WERI-Rb-1 (cell line): ENCODE data around the gene CAMTA1.
A peak's percentile ranks its signal among the peaks of the same experiment; 100 is the strongest.

Source experiments
- DNase-seq: peaks from one replicate; pipeline ENCODE4 v3.0.0-alpha.2; 2020
- H3K27ac ChIP-seq: fragments of 250-450 bp; sonication (Bioruptor Pico); 2 replicates; pipeline ENCODE4 v1.5.1; 2020; ENCODE audit warnings: mild to moderate bottlenecking, moderate library complexity
- H3K27me3 ChIP-seq: fragments of 250-450 bp; sonication (Bioruptor Pico); 2 replicates; pipeline ENCODE4 v1.5.1; 2021; ENCODE audit warnings: mild to moderate bottlenecking, low read depth, moderate library complexity; ENCODE audit not compliant: insufficient read depth, severe bottlenecking
- H3K36me3 ChIP-seq: fragments of 250-450 bp; sonication (Bioruptor Pico); 2 replicates; pipeline ENCODE4 v1.5.1; 2020; ENCODE audit warnings: mild to moderate bottlenecking, moderate library complexity
- H3K4me3 ChIP-seq: 2 replicates; pipeline ENCODE4 v1.5.1; 2011; ENCODE audit warnings: low read depth, mild to moderate bottlenecking, control low read depth, low read length
- H3K9me3 ChIP-seq: fragments of 250-450 bp; sonication (Bioruptor Pico); 2 replicates; pipeline ENCODE4 v1.5.1; 2021; ENCODE audit warnings: mild to moderate bottlenecking, moderate library complexity; ENCODE audit not compliant: severe bottlenecking
- CTCF ChIP-seq: IDR thresholded peaks from 2 replicates; pipeline ENCODE4 v1.5.1; 2011; ENCODE audit warnings: low read depth, mild to moderate bottlenecking, control low read depth, inconsistent platforms, low read length

CAMTA1 gene

GRCh38 chr1:7068552-7068951 lies 283.3 kb downstream of the CAMTA1 start:
- H3K9me3 ChIP-seq, result no peaks in the 10 kb centered on the region
- no peak for TF ChIP-seq CTCF
- H3K27me3 ChIP-seq, result no peaks in the 10 kb centered on the region
- H3K36me3 ChIP-seq, result no peaks in the 10 kb centered on the region
- DNase-seq, result no peak
- no peak overlapping the region for H3K4me3 ChIP-seq
- no peak overlapping the region for H3K27ac ChIP-seq

- H3K27me3 ChIP-seq, result no peaks in the 10 kb centered on the region
- DNase-seq, result no peak
- H3K4me3 ChIP-seq, result no peak overlapping the region
- no peak for TF ChIP-seq CTCF
- no peak overlapping the region for H3K27ac ChIP-seq
- no peaks in the 10 kb centered on the region for H3K36me3 ChIP-seq
- H3K9me3 ChIP-seq, result no peaks in the 10 kb centered on the region
Measured at GRCh38 chr1:7069931-7070330, 284.7 kb downstream of the CAMTA1 start.

GRCh38 chr1:7070389-7071029 lies 285.3 kb downstream of the CAMTA1 start:
- no peak overlapping the region for H3K4me3 ChIP-seq
- DNase-seq, result peak; percentile 77
- H3K36me3 ChIP-seq, result no peaks in the 10 kb centered on the region
- TF ChIP-seq CTCF, result peak; percentile 94
- H3K9me3 ChIP-seq, result no peaks in the 10 kb centered on the region
- H3K27ac ChIP-seq, result 0 out of 2 replicates have a peak overlapping the region, but pooled peaks have one; percentile 14
- no peaks in the 10 kb centered on the region for H3K27me3 ChIP-seq

GRCh38 chr1:7076117-7076516 lies 290.9 kb downstream of the CAMTA1 start:
- H3K27ac ChIP-seq, result no peak overlapping the region
- no peak overlapping the region for H3K4me3 ChIP-seq
- H3K27me3 ChIP-seq, result no peaks in the 10 kb centered on the region
- no peaks in the 10 kb centered on the region for H3K36me3 ChIP-seq
- TF ChIP-seq CTCF, result no peak
- H3K9me3 ChIP-seq, result peaks cover 13% of the 10 kb centered on the region
- no peak for DNase-seq

GRCh38 chr1:7076572-7076971 lies 291.3 kb downstream of the CAMTA1 start:
- H3K27me3 ChIP-seq, result no peaks in the 10 kb centered on the region

More at GRCh38 chr1:7076572-7076971, 291.3 kb downstream of the CAMTA1 start:
- Histone ChIP-seq H3K36me3 (no peaks in the 10 kb centered on the region), H3K27ac (no peak overlapping the region), H3K9me3 (peaks cover 13% of the 10 kb centered on the region), H3K4me3 (no peak overlapping the region)
- no peak for TF ChIP-seq CTCF
- no peak for DNase-seq
